Medulla oblongata (tissue), 1 donor: Measurements from ENCODE around the gene CCL25.
A peak's percentile ranks its signal among the peaks of the same experiment; 100 is the strongest.
"Not testable (repeated sequence)": the region's sequence is repeated elsewhere in the genome, so short reads cannot be mapped to it uniquely, and the experiment has no call there.

ENCODE experiments used
- DNase-seq: peaks from one replicate; pipeline ENCODE4 v3.0.0-alpha.2; 2015; ENCODE audit errors: extremely low spot score

CCL25 gene, protein sequence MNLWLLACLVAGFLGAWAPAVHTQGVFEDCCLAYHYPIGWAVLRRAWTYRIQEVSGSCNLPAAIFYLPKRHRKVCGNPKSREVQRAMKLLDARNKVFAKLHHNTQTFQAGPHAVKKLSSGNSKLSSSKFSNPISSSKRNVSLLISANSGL

DNA sequence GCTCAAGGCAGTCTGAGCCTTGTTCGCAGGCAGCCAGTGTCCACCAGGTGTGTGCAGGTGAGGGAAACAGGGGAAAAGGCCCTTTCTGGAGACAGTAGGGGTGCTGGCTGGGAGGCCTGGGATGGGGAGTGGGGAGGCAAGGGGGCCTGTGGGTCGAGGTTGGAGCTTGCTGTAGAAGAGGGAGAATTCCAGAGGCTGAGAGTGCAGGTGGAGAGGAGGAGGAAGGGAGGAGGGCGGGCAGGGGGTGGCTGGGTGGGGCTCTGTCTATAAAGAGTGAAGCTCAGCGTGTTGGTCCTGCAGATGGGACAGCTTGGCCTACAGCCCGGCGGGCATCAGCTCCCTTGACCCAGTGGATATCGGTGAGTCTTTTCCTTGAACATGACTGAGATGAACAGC is at the start of gene CCL25:
TSS of gene CCL25 (plus strand) at position 297 of the 396 bp plus-strand sequence. CDS start 290 bp downstream, outside the sequence.
- DNase-seq: no peak

DNA sequence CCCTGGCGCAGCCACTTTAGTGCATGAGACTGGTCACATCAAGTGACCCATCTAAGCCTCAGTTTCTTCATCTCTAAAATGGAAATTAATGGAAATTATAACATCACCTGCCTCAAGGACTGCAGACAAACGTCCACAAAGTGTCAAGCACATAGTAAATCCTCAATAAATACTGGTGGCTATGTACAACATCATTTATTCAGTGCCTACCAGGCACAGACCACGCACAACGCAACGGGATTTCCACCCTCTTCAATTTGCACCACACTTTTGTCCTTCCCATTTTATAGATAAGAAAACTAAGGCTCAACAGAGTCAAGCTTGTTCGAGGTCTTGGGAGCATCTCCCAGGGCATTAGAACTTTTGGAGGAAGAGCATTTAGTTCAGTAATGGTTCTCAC is 48.6 kb upstream of the CCL25 start:
- no peak for DNase-seq

DNA sequence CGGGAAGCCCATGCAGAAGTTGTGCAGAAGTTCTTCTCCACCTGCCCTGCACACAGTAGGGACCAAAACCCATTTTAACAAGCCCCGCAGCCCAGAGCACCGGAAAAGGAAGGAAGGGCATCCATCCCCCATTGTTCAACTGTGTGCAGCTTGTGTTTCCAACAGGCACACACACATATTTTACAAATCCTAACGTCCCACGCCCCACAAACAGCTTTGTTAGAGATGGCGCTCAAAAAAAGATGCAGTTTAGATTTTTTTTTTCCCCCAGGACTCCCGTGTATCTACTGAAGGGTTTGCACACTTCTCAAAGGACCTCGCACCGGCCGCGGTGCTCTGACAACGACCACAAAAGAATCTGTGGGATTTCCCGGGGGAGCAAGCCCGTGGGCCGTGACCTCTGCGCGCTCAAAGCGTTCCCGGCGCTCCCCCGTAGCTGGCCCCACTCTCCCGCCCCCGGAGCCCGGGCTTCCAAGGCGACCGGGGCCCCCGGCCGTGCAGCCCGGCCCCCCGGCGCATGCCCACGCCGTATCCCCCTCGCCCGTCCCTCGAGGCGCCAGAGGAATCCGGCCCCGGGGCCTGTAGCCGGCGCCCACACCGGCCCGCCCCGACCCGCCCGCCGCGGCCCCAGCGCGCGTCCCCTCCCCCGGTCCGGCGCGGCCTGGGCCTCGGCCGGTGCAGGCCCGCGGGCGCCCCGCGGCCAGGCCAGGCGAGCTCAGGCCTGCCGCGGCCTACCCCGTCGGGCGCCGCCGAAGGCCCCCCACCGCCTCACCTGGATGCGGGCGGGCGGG is 47.6 kb upstream of the CCL25 start:
- no peak for DNase-seq

DNA sequence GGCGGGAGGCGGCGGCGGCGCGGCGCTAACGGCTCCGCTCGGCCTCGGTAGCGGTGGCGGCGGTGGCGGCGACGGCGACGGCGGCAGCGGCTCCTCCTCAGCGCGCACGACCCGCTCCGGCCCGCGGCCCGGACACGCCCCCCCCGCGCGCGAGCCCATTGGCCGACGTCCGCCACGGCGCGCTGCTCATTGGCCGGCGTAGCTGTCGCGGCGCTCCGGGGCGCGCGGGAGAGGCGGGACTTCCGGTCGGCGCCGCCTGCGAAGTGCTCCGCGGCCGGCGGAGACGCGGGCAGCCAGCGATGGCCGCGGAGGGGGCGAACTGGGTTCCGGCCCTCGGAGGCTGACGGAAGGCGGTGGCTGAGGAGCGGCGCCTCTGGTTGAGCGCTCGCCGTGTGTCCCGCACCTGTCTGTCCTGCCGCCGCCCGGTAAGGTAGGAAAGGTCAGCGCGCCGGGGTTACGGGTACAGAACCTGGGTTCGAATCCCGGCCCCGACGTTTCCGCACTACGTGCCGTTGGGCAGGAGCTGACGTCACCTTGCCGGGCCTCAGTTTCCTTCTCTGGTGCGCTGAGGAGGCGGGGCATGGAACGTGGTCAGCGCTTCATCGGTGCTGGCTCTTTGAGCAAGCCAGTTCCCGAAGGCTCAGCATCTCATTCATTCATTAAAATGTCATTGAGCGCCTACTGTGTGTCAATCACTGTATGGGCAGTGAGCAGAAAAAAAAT is 46.9 kb upstream of the CCL25 start, which contains the start of gene ELAVL1:
TSS of gene ELAVL1 (minus strand) at position 108 of the 723 bp plus-strand sequence. CDS start 13,826 bp downstream, outside the sequence.
- peak; percentile 88 for DNase-seq

DNA sequence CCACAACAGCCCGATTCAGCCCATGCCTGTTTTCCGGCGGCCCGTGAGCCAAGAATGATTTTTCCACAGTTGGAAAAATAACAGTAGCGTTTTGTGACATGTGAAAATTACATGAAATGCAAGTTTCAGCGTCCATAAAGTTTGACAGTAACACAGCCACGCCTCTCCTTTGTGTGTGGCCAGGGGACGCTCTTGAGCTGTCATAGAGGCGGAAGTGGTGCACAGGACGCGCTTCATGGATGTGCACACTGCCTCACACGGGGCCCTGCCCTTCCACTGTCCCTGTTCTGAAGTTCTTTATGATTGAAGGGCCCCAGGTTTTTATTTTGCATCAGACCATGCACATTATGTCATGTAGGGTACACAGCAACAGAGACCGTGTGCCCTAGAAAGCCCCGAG is 34.8 kb upstream of the CCL25 start:
- no peak for DNase-seq

DNA sequence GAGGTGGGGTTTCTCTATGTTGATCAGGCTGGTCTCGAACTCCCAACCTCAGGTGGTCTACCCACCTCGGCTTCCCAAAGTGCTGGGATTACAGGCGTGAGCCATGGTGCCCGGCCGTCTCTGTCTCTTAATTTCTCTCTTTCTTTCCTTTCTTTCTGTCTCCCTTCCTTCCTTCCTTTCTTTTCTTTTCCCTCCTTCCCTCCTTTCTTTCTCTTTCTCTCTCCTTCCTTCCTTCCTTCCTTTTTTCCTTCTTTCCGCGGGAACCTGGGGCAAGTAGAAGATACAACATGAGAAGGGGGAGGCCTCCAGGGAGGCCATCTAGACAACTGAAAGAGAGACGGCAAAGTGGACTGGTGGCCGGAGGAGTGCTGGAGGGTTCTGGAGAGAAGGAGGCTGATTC is 31.9 kb upstream of the CCL25 start:
- no peak for DNase-seq

DNA sequence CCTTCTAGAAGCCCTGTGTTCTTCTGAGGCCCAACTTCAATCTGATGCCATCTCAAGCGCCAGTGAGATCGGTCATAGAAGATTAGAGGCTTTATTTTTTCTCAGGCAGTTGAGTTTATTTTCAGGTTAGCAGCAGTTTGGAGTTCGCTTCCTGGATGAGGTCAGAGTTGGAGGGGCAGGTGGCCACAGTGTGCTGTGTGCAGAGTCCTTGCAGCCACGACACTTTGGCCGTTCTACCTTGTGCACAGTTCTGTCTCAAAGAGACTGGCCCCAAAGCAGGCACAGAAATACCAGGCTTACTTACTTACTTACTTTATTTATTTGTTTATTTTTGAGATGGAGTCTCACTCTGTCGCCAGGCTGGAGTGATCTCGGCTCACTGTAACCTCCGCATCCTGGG is 31.2 kb upstream of the CCL25 start:
- no peak for DNase-seq

DNA sequence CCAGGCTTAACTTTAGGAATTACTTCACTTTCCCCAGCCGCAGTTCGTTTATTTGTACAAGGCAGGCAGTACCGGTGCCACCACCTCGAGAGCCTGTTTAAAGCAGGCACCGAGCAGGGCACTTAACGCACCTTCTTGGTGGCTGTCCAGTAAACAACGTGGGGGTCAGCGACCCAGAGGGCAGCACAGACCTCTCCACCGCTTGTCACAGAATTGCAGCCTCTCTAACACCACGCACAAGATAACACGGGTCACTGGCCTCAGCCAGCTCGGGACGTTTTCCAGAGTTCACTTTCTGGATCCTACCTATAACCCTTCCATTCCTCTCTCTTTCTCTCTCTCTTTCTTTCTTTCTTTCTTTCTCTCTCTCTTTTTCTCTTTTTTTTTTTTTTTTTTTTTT is 30.3 kb upstream of the CCL25 start:
- DNase-seq: no peak

DNA sequence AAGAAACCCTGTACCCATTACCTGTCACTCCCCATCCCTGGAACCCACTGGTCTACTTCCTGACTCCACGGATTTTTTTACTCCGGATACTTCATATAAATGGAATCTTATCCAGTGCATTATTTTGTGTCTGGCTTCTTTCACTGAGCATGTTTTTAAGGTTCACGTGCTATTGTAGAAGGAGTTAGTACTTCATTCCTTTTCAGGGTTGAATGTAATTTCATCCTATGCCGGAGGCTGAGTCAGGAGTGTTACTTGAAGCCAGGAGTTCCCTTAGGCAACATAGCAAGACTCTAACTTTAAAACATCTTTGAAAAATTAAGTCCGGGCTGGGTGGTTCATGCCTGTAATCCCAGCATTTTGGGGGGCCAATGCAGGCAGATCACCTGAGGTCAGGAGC is 29.2 kb upstream of the CCL25 start:
- no peak for DNase-seq

DNA sequence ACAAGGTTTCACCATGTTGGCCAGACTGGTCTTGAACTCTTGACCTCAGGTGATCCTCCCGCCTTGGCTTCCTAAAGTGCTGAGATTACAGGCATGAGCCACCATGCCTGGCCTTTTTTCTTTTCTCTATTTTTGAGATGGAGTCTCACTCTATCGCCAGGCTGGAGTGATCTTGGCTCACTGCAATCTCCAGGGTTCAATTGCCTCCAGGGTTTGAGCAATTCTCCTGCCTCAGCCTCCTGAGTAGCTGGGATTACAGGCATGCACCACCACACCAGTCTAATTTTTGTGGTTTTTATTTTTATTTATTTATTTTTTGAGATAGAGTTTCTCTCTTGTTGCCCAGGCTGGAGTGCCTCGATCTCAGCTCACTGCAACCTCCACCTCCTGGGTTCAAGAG is 28.3 kb upstream of the CCL25 start:
- DNase-seq: not testable (repeated sequence)

DNA sequence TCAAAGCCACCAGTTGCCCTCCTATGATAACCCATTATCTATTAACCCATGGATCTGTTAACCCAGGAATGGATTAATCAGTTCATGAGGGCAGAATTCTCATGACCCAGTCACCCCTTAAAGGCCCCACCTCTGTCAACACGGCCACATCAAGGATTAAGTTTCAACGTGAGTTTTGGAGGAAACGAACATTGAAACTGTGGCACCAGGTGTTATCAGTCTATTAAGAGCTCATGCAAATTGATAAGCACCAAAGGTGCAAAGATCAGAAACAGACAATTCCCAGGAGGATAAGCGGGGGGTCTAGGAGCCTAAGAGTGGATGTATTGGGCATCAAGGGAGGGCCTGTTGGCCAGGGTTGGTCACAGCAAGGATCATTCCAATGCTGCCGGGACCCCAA is 27.2 kb upstream of the CCL25 start:
- DNase-seq: no peak

DNA sequence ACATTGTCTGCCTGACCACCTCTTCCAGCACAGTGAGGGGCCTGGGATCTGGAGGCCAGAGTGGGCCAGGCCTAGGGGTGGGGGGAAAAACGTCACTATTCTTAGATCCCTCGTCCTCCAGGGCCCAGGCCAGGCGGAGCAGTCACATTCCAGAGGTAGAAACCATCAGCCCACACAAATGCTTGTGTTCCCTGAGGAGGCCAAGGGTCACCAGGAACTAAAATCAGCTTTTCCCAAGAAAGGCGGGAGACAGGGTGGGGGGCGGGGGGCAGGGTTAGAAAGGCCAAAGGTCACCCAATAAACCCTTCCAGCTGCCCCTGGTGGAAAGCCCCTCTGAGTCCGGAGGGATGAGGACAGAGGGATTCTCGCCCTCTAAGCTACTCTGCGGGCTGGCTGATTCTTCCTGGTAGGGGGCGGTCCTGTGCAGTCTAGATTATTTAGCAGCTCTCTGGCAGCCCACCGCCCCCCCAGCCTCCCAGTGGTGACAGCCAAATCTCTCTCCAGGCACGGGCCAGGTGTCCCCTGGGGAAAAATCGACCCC is 23.5 kb upstream of the CCL25 start:
- DNase-seq: no peak

DNA sequence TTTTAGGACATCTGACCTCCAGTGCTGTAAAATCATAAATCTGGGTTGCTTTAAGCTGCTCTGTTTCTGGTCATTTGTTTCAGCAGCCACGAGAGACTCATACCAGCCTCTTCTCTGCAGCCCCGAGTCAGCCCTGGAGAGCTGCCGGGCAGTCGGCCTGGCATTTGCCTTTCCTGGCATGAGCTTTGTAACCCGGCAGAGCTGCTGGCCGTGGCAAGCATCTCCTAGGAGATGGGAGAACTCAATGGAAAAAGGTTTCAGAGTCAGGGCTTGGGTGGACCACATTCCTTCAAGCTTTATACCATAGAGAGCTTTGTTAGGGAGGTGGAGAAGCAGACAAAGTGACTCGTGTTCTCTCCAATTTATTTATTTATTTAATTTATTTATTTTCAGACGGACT is 21.6 kb upstream of the CCL25 start:
- peak; percentile 18 for DNase-seq

DNA sequence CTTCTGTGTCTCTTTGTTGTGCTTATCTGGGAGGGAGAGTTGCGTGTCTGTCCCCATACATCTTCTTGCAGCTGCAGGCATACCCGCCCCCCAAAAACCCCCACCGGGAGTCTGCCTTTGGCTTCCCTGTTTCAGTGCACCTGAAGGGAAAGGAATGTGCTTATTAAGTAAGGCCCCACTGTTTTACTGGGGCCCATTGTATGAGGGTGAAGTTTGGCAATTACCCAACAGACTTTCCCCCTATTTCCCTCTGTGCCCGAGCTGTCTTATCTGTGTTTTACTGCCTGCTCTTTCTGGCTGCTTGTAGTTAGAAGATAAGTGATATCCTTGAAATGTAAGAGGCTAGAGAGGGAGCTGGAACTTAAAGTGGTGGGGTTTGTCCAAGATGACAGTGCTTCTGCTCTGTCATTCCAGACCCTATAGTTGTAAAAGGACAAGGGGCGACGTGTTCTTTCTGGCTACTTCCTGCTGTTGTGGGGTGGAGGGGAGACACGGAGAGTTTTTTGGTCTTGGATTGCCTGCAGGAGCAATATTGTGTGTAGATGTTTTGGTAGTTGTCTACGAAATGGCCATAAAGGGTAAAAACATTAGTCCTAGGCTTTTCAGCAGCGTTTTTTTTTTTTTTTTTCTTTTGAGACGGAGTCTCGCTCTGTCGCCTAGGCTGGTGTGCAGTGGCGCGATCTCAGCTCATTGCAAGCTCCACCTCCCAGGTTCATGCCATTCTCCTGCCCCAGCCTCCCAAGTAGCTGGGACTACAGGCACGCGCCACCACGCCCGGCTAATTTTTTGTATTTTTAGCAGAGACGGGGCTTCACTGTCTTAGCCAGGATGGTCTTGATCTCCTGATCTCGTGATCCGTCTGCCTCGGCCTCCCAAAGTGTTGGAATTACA is 19.0 kb upstream of the CCL25 start:
- not testable (repeated sequence) for DNase-seq

DNA sequence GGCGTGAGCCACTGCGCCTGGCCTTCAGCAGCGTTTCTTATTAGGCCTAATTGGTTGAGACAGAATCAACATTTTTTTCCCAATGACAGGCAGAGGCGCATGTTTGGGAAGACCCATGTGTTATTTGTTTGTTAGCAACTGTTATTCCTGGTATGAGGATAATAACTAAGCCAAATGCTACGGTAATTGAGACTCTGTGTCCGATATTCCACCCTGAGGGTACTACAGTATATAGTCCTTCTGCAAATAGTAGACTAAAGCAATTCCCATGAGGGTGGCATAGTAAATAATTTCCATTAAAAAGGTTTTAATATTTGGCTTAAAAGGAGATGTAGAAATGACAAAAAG is 18.4 kb upstream of the CCL25 start:
- no peak for DNase-seq

DNA sequence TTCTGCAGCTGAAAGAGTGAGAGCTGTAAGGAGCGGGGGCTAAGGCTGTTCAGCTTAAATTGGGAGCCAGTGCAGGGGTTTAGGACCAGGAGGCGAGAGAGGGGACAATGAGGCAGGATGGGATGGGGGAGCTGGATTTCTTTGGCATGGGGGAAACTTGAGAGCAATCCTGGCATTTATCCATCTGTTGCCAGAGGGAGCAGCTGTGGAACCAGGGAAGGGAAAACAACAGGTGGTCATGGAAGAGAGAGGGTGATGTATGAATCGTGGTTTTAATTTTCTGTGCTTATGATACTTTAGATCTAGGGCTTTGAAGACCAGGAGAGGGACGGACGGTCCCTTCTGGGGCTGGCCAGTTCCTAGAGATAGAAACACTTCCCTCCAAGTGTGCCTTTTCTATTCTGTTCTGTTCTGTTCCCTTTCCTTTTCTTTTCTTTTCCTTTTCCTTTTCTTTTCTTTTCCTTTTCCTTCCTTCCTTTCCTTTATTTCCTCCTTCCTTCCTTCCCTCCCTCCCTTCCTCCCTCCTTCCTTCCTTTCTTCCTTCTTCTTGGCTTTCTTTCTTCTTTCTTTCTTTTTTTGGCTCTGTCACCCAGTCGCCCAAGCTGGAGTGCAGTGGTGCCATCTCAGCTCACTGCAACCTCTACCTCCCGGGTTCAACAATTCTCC is 16.0 kb upstream of the CCL25 start:
- DNase-seq: no peak

DNA sequence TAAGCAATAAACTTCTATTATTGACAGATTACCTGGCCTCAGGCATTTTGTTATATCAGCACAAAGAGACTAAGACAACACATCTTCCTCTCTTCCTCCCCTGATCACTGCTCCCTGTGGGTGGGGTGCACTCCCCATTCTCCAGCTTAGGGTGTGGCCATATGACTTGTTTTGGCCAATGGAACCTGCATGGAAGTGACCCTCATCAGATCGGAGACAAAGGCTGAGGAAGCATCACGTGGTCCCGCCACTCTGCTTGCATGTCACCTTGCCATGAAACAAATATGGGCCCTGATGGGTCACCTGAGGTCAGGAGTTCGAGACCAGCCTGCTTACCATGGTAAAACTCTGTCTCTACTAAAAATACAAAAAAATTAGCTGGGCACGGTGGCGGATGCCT is 13.7 kb upstream of the CCL25 start:
- DNase-seq: no peak

DNA sequence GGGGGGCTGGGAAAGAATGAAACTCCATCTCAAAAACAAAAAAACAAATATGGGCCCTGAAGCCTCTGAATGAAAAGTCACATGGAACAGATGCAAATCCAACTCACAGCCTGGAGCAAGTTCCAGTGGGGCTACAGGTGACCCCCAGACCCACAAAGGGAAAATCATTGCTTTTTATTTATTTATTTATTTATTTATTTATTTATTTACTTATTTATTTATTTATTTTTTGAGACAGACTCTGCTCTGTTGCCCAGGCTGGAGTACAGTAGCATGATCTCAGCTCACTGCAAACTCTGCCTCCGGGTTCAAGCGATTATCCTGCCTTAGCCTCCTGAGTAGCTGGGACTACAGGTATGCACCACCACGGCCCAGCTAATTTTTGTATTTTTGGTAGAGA is 13.3 kb upstream of the CCL25 start:
- no peak for DNase-seq

DNA sequence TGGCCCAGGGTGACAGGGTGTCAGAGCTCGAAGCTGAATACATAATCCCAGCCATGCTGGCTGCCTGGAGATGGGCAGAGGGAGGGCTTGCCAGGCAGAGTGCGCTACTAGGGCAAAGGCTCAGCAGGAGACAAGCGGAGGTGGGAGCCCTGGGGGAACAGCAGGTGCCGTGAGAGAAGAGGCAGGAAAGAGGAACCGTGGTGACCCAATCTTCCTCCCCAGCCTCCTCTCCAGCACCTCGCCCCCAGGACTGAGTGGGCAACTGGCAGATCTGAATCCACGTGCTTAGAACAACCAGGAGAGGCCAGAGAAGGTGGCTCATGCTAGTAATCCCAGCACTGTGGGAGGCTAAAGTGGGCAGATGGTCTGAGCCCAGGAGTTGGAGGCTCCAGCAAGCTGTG is 11.0 kb upstream of the CCL25 start:
- DNase-seq: no peak

DNA sequence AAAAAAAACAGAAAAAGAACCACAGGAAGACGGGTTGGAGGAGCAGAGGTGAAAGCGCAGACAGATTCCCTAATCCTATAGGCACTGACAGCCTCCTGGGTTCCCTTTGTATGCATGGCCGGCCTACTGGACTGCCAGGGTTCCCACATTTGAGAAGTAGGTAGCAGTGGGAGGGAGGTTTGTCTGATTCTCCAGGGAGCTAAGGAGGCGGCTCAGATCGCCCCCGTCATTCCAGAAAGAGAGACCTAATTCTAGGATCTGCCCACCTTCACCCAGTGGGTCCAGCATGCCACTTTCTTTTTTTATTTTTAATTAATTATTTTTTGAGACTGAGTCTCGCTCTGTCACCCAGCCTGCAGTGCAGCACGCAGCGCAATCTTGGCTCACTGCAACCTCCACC is 9.7 kb upstream of the CCL25 start:
- DNase-seq: no peak

DNA sequence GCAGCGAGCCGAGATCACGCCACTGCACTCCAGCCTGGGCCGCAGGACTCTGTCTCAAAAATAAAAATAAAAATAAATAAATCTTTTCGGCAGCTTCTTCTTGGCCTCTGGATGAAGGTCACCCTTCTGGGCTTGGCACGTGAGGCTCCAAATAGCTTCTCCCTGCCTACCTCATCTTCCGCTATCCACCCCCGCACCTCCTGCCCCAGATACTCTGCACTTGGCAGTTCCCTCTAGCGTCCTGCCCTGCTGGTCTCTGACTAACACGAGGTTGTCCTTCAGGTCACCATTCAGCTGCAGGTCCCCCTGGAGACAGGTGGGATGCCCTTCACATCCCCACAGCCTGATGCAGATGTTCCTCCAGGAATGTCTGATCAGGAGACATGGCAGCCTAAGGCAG is 8.5 kb upstream of the CCL25 start:
- DNase-seq: no peak
